HepG2 (cell line): ENCODE measurements around the gene BIVM. TPM values are rescaled to one million over a fixed set of nuclear protein-coding genes. Genes with fewer than 3 reads are reported as not detected.
A peak's percentile ranks its signal among the peaks of the same experiment; 100 is the strongest.

Experiments
- ARID3A ChIP-seq: IDR thresholded peaks from 2 replicates; pipeline ENCODE4 v1.6.1; 2012; ENCODE audit warnings: low read depth, low read length, improper control_type of control experiment
- HHEX ChIP-seq: IDR thresholded peaks from 2 replicates; pipeline ENCODE4 v1.6.1; 2016; ENCODE audit warnings: control low read depth
- HMG20B ChIP-seq: conservative IDR thresholded peaks from 2 replicates; pipeline ENCODE4 v1.6.1; 2016; ENCODE audit warnings: missing genetic modification reagents, missing compliant biosample characterization
- HMGXB4 ChIP-seq, 2 experiments: sonication (generic) in 1 of 2; formaldehyde crosslinking in 1 of 2; IDR thresholded peaks; 2 replicates each; pipeline versions ENCODE4 v1.4.0 to v1.6.1; 2018 to 2020; ENCODE audit warnings: missing genetic modification reagents in 2 of 2, borderline replicate concordance in 1 of 2, low read depth in 1 of 2, mild to moderate bottlenecking in 1 of 2, missing biosample characterization in 1 of 2
- HNF1B ChIP-seq: sonication (generic); formaldehyde crosslinking; IDR thresholded peaks from 2 replicates; pipeline ENCODE4 v1.5.1; 2020; ENCODE audit warnings: mild to moderate bottlenecking, moderate library complexity, missing genetic modification reagents
- ISL2 ChIP-seq: sonication (generic); formaldehyde crosslinking; IDR thresholded peaks from 2 replicates; pipeline ENCODE4 v1.5.0; 2020; ENCODE audit warnings: missing genetic modification reagents
- KLF15 ChIP-seq: sonication (generic); formaldehyde crosslinking; IDR thresholded peaks from 2 replicates; pipeline ENCODE4 v1.8.1; 2023; ENCODE audit warnings: borderline replicate concordance, mild to moderate bottlenecking, inconsistent platforms, missing genetic modification reagents, mixed read lengths
- MED1 ChIP-seq: sonication (generic); formaldehyde crosslinking; IDR thresholded peaks from 2 replicates; pipeline ENCODE4 v1.4.0; 2020; ENCODE audit warnings: missing genetic modification reagents
- MEIS1 ChIP-seq: sonication (generic); formaldehyde crosslinking; IDR thresholded peaks from 2 replicates; pipeline ENCODE4 v1.9.0; 2021; ENCODE audit warnings: mild to moderate bottlenecking, missing genetic modification reagents, moderate library complexity, borderline replicate concordance
- RFXANK ChIP-seq: IDR thresholded peaks from 2 replicates; pipeline ENCODE4 v1.6.1; 2016
- SIX1 ChIP-seq: sonication (generic); formaldehyde crosslinking; IDR thresholded peaks from 2 replicates; pipeline ENCODE4 v1.4.0; 2020; ENCODE audit warnings: missing genetic modification reagents, borderline replicate concordance
- TEAD2 ChIP-seq: sonication (generic); formaldehyde crosslinking; IDR thresholded peaks from 2 replicates; pipeline ENCODE4 v1.9.0; 2021; ENCODE audit warnings: missing genetic modification reagents
- ZBTB8A ChIP-seq: sonication (generic); formaldehyde crosslinking; IDR thresholded peaks from 2 replicates; pipeline ENCODE4 v1.4.0; 2020; ENCODE audit warnings: mild to moderate bottlenecking, low read depth, missing genetic modification reagents, borderline replicate concordance
- ZNF225 ChIP-seq: sonication (generic); formaldehyde crosslinking; IDR thresholded peaks from 2 replicates; pipeline ENCODE4 v1.4.0; 2020; ENCODE audit warnings: mild to moderate bottlenecking, missing genetic modification reagents
- ZNF335 ChIP-seq: sonication (generic); formaldehyde crosslinking; IDR thresholded peaks from 2 replicates; pipeline ENCODE4 v1.4.0; 2020; ENCODE audit warnings: missing genetic modification reagents
- ZNF556 ChIP-seq: sonication (generic); formaldehyde crosslinking; IDR thresholded peaks from 2 replicates; pipeline ENCODE4 v1.4.0; 2020; ENCODE audit warnings: mild to moderate bottlenecking, missing genetic modification reagents, borderline replicate concordance
- ZNF615 ChIP-seq: sonication (generic); formaldehyde crosslinking; IDR thresholded peaks from 2 replicates; pipeline ENCODE4 v1.5.0; 2020; ENCODE audit warnings: mild to moderate bottlenecking, missing genetic modification reagents, borderline replicate concordance
- ZNF773 ChIP-seq: sonication (generic); formaldehyde crosslinking; IDR thresholded peaks from 2 replicates; pipeline ENCODE4 v1.4.0; 2020; ENCODE audit warnings: missing genetic modification reagents, borderline replicate concordance
- ZSCAN20 ChIP-seq: sonication (generic); formaldehyde crosslinking; IDR thresholded peaks from 2 replicates; pipeline ENCODE4 v1.4.0; 2020; ENCODE audit warnings: missing genetic modification reagents, mild to moderate bottlenecking, borderline replicate concordance
- polyA plus RNA-seq, 8 experiments: library from polyadenylated mRNA; depleted of rRNA in 3 of 8; stranded (reverse) in 7 of 8; unstranded in 1 of 8; fragments of >200 nt; fragmentation: Illumina TruSeq in 4 of 8; extraction: Trizol in 4 of 8; gene quantifications; 2 replicates each; pipeline versions ENCODE4 v1.2.1 to v1.2.3, GENCODE V29; 2011 to 2016; ENCODE audit warnings: low read depth in 4 of 8, missing spikeins in 1 of 8, mixed read lengths in 1 of 8; ENCODE audit not compliant: insufficient read depth in 1 of 8
- total RNA-seq, 5 experiments: library from RNA; depleted of rRNA; stranded (reverse); fragments of >200 nt; fragmentation: Illumina TruSeq; extraction: Trizol; gene quantifications; 2 replicates each; pipeline ENCODE4 v1.2.3, GENCODE V29; 2016; ENCODE audit warnings: low read depth in 1 of 5
- TF ChIP-seq, protein P1 (sequence below): sonication (generic); formaldehyde crosslinking; IDR thresholded peaks from 2 replicates; pipeline ENCODE4 v1.9.0; 2022; ENCODE audit warnings: missing genetic modification reagents, mild to moderate bottlenecking, borderline replicate concordance
- TF ChIP-seq, protein P2 (sequence below): sonication (generic); formaldehyde crosslinking; IDR thresholded peaks from 2 replicates; pipeline ENCODE4 v1.8.0; 2022; ENCODE audit warnings: mild to moderate bottlenecking, missing genetic modification reagents
- TF ChIP-seq, protein P3 (sequence below): sonication (generic); formaldehyde crosslinking; conservative IDR thresholded peaks from 2 replicates; pipeline ENCODE4 v1.4.0; 2020; ENCODE audit warnings: missing genetic modification reagents

BIVM gene
- total and polyA plus RNA-seq, 2 of the 13 experiments (the other 11 are each of a cell fraction or from before 2014, with no cell fraction given), result 10.4 to 15.8 TPM

- TF ChIP-seq, protein P1, sequence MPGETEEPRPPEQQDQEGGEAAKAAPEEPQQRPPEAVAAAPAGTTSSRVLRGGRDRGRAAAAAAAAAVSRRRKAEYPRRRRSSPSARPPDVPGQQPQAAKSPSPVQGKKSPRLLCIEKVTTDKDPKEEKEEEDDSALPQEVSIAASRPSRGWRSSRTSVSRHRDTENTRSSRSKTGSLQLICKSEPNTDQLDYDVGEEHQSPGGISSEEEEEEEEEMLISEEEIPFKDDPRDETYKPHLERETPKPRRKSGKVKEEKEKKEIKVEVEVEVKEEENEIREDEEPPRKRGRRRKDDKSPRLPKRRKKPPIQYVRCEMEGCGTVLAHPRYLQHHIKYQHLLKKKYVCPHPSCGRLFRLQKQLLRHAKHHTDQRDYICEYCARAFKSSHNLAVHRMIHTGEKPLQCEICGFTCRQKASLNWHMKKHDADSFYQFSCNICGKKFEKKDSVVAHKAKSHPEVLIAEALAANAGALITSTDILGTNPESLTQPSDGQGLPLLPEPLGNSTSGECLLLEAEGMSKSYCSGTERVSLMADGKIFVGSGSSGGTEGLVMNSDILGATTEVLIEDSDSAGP (CRISPR knock-in tag), result no peak
- TF ChIP-seq ZNF773 (CRISPR knock-in tag) (no peak), ZBTB8A (CRISPR knock-in tag) (no peak), ZNF225 (CRISPR knock-in tag) (no peak), ZNF335 (CRISPR knock-in tag) (no peak), ISL2 (CRISPR knock-in tag) (no peak), SIX1 (CRISPR knock-in tag) (no peak), ZNF556 (CRISPR knock-in tag) (no peak), ZNF615 (CRISPR knock-in tag) (no peak), KLF15 (CRISPR knock-in tag) (no peak), HMG20B (CRISPR knock-in tag) (no peak), ARID3A (no peak), MED1 (peak; percentile 28; the same call in 1 of the 2 replicates), ZSCAN20 (CRISPR knock-in tag) (no peak), RFXANK (no peak), TEAD2 (CRISPR knock-in tag) (no peak), HNF1B (CRISPR knock-in tag) (no peak), HMGXB4 (CRISPR knock-in tag; IDR thresholded peaks at IDR 0.05; ENCODE audit: borderline replicate concordance in 1 of 2, low read depth in 1 of 2) (no peak), HHEX (no peak), MEIS1 (CRISPR knock-in tag) (no peak)
- TF ChIP-seq, protein P2, sequence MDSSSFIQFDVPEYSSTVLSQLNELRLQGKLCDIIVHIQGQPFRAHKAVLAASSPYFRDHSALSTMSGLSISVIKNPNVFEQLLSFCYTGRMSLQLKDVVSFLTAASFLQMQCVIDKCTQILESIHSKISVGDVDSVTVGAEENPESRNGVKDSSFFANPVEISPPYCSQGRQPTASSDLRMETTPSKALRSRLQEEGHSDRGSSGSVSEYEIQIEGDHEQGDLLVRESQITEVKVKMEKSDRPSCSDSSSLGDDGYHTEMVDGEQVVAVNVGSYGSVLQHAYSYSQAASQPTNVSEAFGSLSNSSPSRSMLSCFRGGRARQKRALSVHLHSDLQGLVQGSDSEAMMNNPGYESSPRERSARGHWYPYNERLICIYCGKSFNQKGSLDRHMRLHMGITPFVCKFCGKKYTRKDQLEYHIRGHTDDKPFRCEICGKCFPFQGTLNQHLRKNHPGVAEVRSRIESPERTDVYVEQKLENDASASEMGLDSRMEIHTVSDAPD, result no peak
- TF ChIP-seq, protein P3, sequence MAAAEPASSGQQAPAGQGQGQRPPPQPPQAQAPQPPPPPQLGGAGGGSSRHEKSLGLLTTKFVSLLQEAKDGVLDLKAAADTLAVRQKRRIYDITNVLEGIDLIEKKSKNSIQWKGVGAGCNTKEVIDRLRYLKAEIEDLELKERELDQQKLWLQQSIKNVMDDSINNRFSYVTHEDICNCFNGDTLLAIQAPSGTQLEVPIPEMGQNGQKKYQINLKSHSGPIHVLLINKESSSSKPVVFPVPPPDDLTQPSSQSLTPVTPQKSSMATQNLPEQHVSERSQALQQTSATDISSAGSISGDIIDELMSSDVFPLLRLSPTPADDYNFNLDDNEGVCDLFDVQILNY (CRISPR knock-in tag), result no peak
These were observed 28.5 kb upstream of the BIVM start (continued) for GRCh38 chr13:102770435-102770834.
